ENCODE measurements around the gene PTPRN2. TPM values are rescaled to one million over a fixed set of nuclear protein-coding genes. Genes with fewer than 3 reads are reported as not detected.

The PTPRN2 gene
- total RNA-seq, 2 donors from 2014 or later: 26.1 to 55.5 TPM

DNA sequence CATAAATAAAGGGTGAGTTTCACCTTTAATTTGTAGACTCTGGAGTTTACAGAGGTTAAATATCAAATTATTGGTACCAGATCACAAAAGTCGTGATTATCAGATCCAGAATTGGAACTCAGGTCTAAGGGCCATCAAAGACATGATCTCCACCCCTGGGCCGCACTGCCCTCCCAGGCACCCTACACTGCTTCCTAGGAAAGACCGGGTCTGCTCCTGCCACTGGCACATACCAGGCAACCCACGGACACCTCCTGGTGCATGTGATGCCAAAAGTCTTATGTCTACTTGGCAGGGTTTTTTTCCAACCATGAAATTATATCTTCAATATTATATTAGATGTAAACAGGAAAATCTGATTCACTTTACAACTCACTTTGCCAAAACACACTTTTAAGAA lies 452.8 kb downstream of the PTPRN2 start:
- no peak for DNase-seq (ENCODE audit: low spot score)
- intact Hi-C loops (cut with DNase I): no loop called here
- Histone ChIP-seq H3K4me3 (no peak overlapping the region), H3K36me3 (no peaks in the 10 kb centered on the region), H3K4me1 (replicated peaks) (no peaks in the 10 kb centered on the region), H3K27me3 (replicated peaks; ENCODE audit: insufficient read depth) (no peaks in the 10 kb centered on the region), H3K27ac (no peak overlapping the region), H3K9me3 (no peaks in the 10 kb centered on the region)
- TF ChIP-seq POLR2A (IDR thresholded peaks at IDR 0.05): no peak
- TF ChIP-seq CTCF (IDR thresholded peaks at IDR 0.05): no peak
- 85% methylated on average over 4 of the region's 4 CpGs for WGBS

DNA sequence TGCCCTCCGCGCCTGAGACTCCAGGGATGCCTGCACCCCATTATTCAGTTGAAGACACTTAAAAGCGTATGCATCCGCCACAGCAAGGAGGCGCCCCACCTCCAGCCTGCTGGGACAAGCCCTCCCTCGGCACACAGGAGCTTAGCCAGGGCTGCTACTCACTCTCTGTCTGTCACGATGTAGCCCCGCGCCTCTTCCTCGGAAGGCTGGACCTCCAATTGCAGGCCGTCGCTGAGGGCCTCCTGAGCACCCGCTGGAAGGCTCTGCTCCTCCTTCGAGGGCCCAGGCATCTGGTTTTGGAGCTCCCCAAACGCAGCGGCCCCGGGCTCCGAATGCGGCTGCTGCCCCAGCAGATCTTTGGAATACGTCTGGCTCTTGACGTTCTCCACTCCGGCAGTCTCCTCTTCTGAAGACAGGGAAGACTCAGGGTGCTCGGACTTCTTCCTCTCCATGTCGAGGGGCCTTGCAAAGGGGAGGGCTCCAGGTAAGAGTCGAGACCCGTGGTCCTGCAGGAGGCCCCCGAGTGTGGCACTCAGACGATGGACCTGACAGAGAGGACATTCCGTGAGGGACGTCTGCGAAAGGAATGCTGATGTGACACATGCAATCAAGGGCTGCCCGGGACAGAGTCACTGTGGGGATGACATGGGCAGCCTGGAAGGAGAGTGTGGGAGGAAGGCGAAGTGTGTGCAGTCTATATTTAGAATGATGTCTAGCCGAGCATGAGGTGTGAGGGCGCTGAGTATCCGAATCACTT lies 453.9 kb downstream of the PTPRN2 start:
- Histone ChIP-seq H3K4me1 (replicated peaks) (no peaks in the 10 kb centered on the region), H3K9me3 (no peaks in the 10 kb centered on the region), H3K36me3 (no peaks in the 10 kb centered on the region), H3K27me3 (replicated peaks; ENCODE audit: insufficient read depth) (no peaks in the 10 kb centered on the region), H3K4me3 (no peak overlapping the region), H3K27ac (no peak overlapping the region)
- intact Hi-C loops (cut with DNase I): no loop called here
- no peak for DNase-seq (ENCODE audit: low spot score)
- 84% methylated on average over 36 of the region's 36 CpGs for WGBS
- TF ChIP-seq CTCF (IDR thresholded peaks at IDR 0.05) (no peak), POLR2A (IDR thresholded peaks at IDR 0.05) (no peak), POLR2AphosphoS5 (IDR thresholded peaks at IDR 0.05) (no peak)

DNA sequence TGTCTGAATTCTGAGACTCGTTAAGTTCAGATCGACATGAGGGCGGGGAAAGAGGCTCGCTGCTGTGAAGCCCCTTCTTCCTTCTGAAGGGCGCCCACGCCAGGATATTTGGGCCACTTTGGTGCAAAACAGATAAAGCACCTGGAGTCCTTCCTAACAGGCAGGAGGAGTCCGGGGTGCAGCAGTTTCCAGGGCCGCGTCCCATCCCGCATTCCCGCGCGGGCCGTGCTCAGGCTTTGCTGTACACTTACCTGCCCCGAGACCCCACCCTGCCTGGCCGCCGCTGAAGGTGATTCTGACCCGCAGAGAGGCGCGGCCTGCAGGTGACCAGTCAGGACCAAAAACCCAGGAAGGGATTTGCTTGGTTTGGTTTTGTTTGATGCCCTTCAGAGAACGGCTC lies 454.6 kb downstream of the PTPRN2 start:
- no peak for DNase-seq (ENCODE audit: low spot score)
- WGBS: 92% methylated on average over 21 of the region's 21 CpGs
- H3K27me3 ChIP-seq (replicated peaks; ENCODE audit: insufficient read depth): no peaks in the 10 kb centered on the region

GRCh38 chr7:158130023-158130409 lies 457.6 kb downstream of the PTPRN2 start:
- WGBS: 82% methylated on average over 10 of the region's 10 CpGs
- Histone ChIP-seq H3K27me3 (replicated peaks; ENCODE audit: insufficient read depth) (no peaks in the 10 kb centered on the region), H3K9me3 (no peaks in the 10 kb centered on the region), H3K27ac (no peak overlapping the region), H3K4me1 (replicated peaks) (no peaks in the 10 kb centered on the region), H3K4me3 (no peak overlapping the region), H3K36me3 (no peaks in the 10 kb centered on the region)
- TF ChIP-seq CTCF (IDR thresholded peaks at IDR 0.05) (no peak), POLR2A (IDR thresholded peaks at IDR 0.05) (no peak), POLR2AphosphoS5 (IDR thresholded peaks at IDR 0.05) (no peak)
- intact Hi-C loops (cut with DNase I): no loop called here
- no peak for DNase-seq (ENCODE audit: low spot score)

More for the DNA sequence above, 454.6 kb downstream of the PTPRN2 start:
- TF ChIP-seq CTCF (IDR thresholded peaks at IDR 0.05) (no peak), POLR2A (IDR thresholded peaks at IDR 0.05) (no peak), POLR2AphosphoS5 (IDR thresholded peaks at IDR 0.05) (no peak)
- Histone ChIP-seq H3K4me3 (no peak overlapping the region), H3K9me3 (no peaks in the 10 kb centered on the region), H3K4me1 (replicated peaks) (no peaks in the 10 kb centered on the region), H3K36me3 (no peaks in the 10 kb centered on the region), H3K27ac (no peak overlapping the region)
- intact Hi-C loops (cut with DNase I): no loop called here
